DMS 273 treated with DMSO at 0.1 percent for 48 hours (cell line): ENCODE data around the gene DPP10.
A peak's percentile ranks its signal among the peaks of the same experiment; 100 is the strongest.

ENCODE experiments used
- DNase-seq: peaks from one replicate; lab custom pipeline; 2025; lab: John Stamatoyannopoulos, UW

Gene DPP10

DNA sequence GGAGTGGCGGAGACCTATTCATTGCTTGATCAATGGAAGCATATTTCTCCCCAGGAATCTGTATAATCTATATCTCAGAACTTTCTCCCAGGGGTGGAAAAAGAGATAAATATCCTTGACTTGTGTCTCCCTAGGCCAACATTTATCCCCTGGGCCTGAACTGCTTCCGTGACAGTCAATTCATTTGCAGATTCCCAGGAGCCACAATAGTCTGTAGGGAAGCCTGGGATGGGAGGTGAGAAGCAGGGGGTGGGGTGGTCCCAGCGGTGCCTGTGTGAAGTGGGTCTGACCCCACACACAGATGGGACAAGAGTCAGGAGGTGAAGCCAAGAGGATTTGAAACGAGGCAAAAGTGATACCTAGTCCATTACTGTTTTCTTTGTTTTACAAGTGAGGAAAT is 166.8 kb downstream of the DPP10 start:
- no peak for DNase-seq

DNA sequence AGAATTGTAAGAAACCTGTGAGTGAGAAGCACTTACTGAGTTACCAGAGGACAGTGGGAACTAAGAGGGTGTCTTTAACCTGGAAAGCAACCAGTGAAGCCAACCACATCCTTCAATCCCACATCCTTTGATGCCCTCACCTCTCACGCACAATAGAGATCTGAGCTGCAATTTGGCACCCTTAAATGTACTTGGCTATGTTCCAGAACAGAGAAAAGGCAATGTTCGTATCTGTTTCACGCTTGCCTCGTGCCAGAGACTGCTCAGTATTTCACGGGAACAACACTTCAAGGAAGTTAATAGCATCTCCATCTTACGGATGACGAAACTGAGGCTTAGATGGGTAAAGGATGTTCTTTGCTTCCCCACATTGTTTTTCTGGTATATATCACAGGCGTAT is 167.4 kb downstream of the DPP10 start:
- no peak for DNase-seq

DNA sequence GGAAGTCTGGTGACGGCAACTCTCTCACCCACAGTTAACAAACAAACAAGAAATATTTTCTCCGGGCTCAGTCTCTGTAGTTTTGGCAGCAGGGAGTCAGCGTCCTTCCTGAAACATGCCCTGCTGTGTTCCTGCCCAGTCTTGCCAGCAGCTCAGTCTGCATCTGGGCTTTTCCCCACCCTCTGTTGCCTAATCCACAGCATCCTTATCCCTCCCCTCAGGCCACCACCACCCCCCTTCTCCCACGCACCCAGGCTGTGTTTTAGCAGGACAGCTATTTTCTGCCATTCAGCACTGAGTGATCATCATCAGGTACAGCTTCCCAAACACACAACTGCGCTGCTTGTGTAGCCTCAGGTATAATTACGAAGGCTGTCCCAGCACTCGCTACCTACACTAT is 168.2 kb downstream of the DPP10 start:
- DNase-seq, result peak; percentile 2

DNA sequence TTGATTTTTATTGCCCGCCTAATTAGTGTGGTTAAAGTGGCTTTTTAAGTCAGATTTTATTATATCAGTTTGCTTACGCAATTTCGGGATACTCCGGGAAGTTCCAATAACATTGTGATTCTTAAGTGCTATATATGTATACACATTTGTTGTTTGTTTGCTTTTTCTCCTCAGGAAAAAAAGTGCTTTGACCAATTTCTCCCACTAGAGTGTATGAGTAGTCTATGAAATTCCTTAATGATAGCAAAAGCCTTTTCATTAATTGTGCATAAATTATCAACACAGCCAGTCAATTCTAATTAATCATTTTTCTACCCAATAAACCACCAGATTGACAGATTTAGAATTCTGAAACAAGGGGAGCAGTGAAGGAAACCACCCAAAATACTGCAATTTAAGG is 172.2 kb downstream of the DPP10 start:
- DNase-seq, result no peak

DNA sequence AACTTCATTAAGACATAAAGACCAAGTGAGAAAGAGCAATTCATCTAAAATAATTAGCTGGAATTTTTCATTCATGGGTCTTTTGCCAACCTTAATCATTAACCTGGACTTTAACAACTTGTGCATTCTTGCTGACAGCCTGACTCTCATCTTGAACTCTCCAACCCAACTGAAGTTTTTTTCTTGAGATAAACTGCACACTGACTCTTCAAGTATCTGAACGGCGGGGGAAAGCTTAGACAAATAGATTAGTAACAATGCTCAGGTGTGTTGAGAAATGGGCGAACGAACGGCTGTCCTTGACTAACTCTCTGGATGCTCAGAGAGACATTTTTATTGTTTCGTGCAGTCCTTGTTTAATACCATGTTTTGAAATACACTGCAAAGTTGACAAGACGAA is 186.0 kb downstream of the DPP10 start:
- no peak for DNase-seq

DNA sequence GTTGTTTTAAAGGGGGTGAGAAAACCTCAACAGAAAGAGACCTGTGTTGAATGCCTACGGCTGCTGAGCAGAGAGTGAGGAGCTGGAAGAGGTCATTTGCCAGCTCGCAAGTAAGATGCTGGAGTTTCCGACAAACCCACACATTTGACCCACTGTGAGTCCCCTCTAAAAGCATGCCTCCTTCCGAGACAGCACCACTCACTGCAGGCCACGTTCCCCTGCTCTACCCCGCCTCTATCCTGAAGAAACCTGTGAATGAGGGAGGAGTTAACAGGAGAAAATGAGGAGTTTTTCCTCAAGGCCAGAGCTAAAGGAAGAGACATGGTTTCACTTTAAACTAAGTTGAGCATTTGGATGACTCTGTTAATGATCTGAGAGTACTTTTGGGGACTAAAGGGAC is 188.7 kb downstream of the DPP10 start:
- DNase-seq, result no peak

DNA sequence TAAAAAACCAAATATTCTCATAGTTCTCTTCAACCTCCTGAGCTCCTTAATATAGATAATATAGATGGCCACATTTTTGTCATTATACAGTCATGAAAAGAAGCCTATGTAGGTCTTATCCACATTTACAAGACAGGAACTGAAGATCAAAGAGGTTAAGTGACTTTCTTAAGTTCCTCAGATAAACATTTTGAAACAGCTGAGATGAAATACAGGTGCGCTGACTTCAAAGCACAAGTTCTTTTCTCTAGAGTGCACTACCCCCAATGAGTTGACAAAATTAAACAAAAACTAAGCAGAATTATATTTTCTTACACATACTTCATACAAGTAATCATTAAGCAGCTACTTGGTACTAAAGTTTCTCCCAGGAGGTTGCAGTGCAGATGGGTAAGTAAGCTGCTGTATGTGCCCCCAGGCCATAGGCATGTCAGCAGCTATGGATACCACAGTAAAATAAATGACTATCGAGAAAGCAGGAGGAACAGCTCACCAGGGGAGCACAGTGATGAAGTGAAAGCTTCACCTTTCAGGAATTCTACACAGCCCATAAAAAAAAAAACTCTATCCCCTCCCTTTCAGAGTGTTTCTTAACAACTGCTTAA is 199.8 kb downstream of the DPP10 start:
- no peak for DNase-seq

DNA sequence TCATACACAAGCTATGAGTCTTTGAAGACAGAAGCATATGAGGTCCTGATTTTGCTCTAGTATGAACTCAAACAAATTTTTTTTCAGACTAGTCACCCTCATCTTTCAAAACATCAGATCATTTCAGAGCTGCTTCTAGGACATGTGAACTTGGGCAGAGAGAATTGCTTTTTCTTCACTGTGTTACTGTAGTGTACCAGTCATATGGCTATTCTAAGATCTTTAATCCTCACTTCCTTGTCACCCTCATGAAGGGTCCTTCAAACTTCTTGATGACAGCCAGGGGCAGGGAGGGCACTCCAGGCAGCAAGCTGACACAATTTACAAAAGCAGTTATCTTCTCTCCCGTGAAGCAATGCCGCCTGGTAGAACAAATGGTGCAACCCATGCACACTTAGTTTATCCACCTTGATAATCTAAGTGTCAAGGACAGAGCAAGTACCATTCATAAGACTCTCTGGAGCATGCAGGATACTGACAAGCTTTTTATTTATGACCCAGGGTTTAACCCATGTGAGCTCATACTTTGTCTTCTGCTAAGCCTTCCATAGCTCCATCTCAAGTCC is 200.6 kb downstream of the DPP10 start:
- no peak for DNase-seq

DNA sequence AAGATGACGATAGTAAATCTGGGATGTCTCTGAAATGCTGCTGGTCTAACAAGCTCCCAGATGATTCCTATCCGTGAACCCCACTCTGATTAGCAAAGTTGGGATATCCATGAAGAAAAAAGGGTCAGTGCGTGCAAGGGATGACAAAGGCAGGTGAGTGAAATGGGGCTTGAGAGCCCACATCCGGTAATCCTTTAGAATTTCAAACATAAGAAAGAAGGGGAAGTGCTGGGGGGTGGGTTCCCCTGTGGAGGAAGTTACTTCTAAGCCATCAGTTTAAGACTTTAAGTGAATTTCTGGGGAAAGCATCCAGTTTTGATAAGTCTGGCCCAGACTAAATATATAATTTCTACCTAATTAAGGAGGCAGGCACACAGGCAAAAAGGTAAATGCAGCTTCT is 209.5 kb downstream of the DPP10 start:
- no peak for DNase-seq

DNA sequence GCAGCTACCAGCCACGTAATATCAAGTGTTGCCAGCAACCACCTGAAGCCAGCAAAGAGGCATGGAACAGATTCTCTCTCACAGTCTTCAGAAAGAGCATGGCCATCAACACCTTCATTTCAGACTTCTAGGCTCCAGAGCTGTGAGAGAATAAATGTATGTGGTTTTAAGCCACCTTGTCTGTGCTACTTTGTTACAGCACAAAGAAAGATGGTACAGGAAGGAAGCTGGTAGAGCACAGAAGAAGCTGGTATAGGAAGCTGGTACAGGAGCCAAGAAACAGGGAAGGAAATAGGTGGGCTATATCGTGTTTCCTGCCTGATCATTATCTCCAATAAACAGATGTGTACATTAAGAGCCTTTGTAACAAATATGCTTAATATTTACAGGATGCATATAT is 217.4 kb downstream of the DPP10 start:
- no peak for DNase-seq

DNA sequence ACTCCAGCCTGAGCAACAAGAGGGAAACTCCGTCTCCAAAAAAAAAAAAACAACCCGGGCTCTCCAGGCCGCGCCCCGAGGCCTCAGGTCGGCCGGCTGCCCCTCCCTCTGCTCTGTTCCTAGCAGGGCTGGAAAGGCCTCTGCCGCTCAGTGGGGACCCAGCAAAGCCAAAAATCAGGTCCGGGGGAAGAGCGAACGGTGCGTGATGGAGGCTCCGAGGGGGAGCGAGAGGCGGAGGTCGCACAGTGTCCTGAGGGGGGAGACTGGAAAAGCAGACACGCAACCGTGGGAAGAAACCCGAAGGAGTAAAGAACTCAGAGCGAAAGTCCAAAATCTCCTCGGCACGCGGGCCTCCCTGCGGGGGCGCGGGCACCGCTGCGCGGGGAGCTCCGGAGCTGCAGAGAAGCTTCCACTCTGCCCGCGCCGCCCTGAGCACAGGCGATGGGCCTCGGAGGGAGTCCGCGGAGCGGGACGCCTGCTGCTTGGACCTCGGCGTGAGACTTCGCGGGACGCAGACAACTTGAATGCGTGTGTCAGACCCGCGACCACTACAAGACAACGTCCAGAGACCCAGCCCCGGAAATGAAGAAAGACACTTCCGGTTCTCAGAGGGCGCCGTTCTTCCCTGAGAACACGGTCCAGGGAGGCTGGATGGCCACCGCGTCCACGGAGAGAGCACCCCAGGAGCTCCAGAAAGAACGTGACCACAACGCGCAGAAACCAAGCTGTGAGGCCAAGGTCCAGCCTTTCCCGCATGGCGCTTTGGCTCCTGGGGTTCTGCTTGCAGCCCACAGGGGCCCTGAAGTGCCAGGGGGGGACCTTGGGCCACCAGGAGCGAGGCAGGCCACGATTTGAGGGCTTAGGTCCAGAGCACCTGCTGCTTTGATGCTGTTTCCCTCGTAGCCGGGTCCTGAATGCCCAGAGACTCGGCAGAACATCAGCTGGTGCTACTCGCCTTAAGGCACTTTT is 219.8 kb downstream of the DPP10 start:
- no peak for DNase-seq

DNA sequence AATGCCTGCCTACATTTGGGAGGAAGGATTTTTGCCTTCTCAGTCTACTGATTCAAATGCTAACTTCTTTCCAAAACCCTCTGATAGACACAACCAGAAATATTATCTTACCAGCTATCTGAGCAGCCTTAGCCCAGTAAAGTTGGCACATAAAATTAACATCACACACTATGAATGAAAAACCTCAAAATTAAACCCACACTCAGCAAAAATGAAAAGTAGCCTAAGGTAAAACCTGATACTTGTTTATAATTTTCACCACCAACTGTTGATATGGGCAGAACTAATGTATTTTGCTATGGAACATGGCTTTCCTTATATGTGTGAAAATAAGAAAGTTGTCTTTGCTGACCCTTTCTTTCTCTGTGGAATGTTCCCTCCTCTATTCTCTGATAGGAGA is 226.0 kb downstream of the DPP10 start:
- DNase-seq, result no peak

DNA sequence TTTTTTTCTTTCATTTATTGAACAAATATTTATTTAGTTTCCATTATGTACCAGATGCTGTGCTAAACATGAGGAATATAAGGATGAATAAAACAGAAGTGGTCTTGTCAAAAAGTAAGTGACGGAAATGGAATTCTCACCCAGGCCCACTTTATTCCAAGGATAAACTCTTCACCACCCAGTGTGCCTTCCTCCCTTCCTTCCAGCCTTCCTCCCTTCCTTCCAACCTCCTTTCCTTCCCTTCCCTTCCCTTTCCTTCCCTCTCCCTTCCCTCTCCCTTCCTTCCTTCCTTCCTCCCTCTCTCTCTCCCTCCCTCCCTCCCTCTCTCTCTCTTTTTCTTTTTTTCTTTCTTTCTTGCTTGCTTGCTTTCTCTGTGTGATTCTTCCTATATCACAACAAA is 240.8 kb downstream of the DPP10 start:
- DNase-seq, result no peak

DNA sequence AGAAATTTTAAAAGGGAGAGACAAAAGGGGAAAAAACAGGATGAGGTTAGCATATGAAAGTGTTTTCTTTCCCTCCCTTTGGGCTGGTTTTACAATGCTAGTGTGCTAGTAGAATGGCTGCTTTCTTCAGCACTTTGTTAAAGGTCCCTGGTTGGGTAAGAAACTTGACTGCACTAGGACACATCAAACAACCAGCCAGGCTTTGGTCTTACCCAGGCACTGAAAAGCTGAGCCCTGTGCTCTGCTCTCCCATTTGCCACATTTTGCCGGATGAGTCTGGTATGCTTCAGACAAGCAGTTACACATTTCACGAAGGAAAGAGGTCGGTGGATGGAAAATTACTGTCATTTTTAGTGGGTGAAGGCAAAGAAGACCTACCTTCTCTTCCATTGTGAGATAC is 242.0 kb downstream of the DPP10 start:
- no peak for DNase-seq

DNA sequence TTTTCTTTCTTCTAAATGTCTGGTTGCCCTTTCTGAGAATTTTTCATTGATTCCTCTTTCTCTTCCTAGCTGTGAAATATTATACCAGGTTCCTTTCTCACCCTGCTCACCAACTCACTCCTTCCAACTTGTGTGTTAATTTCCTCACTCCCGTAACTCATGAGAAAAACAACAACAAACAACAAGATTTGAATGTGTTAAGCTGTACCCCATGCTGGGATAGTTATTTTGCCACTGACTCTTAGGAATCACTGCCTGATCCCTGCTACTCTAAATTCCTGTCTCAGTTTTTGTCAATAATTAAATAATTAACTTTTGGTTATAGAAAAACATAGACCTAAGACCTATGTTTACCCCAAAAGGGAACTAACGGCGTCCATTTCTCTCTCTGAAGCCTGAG is 242.7 kb downstream of the DPP10 start:
- DNase-seq, result no peak

DNA sequence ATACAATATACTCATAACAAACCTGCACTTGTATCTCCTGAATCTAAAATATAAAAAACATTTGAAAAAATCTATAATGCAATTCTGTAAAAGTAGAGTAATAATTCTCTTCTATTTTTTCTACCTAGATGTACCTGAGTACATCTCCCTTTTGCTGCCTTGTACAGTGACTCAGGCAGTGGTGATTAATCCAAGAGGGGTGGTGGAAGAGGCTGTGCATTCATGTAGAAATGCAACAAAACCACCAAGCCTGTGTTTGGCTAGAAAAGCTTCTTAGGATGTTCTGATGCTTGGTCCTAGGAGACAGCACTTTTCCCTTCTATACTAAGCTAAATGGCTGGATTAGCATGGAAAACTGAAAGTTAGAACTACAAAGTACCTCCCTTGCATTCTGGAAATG is 245.8 kb downstream of the DPP10 start:
- no peak for DNase-seq

DNA sequence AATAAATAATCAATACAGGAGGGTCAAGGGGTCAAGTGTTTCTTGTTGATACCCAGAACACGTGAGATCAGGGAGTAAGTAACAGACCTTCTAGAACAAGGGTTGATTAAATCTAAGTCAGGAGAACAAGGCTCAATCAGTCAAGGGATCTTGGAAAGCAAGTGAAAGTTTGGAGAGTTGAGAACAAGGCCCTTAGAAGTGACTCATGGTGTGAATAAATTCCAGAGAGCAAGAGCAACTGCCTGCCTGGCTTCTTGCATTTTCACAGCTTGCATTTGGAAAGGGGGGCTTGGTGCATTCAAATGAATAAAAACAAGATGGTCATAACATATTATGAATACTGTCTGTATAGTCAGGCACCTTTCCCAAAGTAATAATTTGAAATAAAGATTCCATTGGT is 256.1 kb downstream of the DPP10 start:
- DNase-seq, result no peak

DNA sequence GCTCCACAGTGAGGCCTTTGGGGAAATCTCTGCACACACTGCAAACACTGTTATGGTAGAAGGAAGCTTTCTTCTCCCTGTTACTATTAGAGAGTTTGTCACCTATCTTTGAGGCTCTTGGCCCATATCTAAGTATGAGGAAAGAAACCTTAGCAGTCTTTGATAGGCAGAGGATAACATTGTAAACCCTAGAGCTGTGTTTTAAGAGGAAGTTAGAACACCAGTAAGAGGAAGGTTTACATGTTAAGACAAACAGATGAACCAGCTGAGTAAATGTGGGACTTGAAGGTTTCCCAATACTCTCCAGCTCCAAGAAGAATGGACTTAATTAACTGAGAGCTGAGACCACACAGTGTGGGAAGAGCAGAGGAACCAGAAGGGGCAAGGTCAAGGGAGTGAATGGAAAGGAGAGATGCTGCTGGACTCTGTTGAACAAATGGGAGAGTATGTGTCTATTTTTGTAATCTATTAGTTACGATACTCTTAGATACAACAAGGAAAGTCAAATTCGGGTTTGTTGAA is 257.0 kb downstream of the DPP10 start:
- no peak for DNase-seq

DNA sequence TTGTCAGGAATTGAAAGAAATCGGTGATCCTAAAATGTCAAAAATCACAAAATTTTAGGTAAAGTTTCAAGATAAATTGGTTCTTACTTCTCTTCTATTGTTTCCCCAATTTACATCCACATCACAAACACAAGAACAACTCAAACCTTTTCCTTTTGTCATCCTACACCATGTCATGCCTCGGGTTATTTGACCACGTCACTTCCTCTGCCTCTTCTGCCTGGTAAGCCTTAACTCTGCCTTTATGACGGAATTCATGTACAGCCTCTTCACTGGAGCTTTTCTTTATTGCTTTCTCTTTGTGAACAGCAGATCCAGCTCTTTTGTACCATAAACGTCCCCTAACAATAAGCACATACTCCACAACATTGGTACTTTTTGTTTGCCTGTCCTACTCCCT is 258.0 kb downstream of the DPP10 start:
- no peak for DNase-seq

DNA sequence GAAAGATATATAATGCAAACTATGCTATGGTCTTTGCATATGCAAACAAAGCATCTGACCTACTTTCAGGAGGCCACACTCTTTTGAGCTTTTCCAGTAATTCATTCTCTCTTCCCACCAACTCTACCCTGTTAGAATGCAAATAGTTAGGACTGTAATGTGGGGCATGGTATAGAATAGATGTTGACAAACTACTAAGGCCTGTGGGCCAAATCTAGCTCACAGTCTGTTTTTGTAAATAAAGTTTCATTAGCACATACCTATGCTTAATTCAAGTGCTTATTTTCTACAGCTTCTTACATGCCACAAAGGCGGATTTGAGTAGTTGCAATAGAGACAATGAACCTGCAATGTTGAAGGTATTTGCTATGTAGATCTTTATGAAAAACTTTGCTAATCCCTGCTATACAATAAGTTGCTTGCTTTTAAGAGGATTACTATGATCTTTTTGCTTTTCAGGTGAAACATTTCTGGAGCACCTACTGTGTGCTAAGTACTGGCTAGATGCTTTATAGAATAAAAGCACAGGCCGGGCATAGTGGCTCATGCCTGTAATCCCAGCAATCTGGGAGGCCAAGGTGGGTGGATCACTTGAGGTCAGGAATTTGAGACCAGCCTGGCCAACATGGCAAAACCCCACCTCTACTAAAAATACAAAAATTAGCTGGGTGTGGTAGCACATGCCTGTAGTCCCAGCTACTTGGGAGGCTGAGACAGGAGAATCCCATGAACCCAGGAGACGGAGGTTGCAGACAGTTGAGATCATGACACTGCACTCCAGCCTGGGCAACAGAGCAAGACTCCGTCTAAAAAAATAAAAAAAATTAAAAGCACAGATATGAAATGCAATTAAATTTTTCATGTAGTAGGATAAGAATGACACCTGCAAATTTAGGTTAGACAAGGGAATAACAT is 267.8 kb downstream of the DPP10 start:
- DNase-seq, result no peak

DNA sequence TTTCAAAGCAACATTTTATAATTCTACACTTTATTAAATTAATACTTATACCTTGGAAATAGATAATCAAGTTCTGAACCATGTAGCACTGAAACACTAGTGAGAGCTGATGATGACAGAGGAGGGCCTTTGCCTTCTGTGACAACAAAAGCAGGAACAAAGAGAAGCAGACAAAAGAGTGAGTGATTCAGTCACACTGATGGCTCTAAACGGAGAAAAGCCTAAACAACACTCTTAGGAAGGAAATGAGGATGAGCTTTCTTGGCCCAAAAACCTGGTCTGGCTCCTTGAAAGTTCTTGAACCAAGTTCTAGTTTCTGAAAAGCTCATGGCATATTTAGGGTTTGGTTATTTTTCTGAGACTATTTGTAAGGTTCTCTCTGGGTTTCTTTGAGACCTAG is 271.9 kb downstream of the DPP10 start:
- no peak for DNase-seq

DNA sequence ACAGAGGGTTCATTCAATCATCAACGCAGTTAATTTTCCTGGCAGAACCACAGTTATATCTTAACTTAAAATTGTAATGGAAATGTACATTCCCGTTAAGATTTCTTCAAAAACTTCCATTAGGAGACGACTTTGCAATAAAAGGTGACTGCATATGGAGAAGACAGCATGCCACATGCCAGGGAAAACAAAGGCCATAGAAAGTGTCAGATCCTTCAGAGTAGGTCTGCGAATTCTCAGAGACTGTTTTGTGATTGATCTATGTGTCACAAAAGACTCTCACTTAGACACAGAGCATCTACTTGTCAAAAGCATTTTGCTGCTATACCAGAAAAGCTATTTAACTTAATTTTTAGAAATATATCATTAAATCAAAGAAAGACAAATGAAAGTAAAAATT is 274.6 kb downstream of the DPP10 start:
- DNase-seq, result no peak
